GM18502 (cell line): ENCODE results near the gene FCER1G.

Experiments used
- ATAC-seq: cut with Tn5 transposase; IDR thresholded peaks from one replicate; pipeline ENCODE4 v1.9.1; 2021; ENCODE audit warnings: mild to moderate bottlenecking; ENCODE audit not compliant: unreplicated experiment, poor library complexity

FCER1G gene

DNA sequence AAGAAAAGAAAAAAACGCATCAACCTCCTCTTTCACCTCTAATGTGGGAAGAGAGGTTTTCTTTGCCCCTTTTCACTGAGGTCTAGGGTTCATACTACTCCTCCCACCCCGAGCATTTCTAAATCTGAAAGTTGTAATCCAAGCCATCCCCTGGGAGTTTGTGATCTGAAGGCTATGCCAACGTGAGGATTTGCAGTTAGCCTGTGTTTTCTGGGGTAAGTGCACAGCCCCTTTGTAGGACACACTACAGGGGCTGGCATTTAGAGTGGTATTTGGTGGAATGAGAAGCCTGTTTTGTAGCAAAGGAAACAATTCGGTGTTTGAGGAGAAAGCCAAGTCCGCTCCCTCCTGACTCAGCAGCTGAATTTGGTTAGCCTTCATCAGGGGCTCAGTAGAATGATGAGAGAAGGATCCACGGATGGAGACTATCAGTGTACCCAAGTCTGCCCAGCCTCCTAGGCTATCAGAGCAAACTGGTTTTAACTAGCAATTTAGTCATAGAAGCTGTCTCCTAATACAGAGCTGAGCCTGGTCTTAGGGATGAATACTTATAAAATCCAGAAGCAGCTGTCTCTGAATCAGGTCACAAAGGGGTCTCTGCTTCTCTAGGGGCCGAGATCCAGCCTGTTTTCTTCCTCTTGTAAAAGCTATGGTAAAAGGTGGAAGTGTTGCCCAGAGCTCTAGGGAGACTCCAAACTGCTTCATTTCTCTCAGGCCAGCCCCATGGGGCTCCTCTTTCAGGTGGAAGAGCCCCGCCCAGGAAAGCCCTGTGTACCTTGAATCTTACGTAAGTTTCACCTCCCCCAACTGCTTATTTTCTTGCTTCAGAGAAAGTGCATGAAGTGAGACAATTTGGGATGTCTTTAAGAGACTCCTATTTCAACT, 45.5 kb downstream of the FCER1G start:
- ATAC-seq, result no peak

DNA sequence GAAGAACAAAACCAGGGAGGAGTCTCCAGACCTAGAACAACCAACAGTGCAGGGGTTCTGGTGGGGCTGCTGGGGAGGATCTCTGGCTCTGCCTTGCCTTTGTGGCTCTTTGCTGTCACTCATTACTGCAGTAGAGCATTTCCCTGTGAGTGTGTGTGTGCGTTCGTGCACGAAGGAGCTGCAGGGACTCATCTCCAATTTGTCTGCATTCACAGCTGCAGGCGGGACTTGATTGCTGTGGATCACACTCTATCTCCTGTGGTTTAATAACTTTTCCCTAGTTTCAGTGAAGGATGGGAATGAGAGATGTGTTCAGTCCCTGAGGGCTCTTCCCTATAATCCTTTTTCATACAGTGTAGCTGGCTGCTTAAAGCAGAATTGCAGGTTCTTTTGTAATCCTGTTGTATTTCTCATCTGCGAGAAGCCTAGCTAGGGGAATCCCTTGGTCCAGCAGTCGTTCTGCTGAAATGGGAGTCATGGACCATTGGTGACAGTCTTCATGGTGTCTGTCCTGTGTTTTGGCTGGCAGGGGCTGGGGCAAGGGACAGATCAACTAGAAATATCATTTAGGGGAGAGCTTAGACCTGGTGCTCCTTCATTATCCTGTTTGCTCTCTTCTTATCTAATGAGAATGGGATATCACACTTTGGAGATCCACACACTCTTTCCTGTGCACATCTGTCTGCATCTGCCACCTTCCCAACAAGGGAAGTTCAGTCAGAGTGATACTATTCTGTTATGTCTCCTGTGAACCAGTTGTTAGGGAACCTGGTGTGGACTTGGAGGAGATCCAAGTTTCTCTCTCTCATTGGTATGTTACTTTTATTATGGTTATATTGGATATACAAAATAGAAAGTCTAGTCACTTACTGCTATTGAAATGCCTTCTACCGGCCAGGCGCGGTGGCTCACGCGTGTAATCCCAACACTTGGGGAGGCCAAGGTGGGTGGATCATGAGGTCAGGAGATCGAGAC, 46.5 kb downstream of the FCER1G start:
- no peak for ATAC-seq

DNA sequence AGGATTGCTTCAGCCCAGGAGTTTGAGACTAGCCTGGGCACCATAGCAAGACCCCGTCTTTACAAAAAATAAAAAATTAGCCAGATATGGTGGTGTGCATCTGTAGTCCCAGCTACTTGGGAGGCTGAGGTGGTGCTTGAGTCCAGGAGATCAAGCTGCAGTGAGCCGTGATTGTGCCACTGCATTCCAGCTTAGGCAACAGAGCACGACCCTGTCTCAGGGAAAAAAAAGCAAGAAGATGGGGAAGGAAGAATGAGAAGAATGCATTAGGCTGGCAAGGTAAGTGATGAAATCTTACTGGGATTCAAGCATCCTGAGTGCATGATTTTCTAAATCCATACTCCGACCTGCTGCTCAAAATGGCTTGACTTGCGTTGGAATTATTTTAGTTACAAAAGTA, 50.2 kb downstream of the FCER1G start:
- ATAC-seq, result no peak

DNA sequence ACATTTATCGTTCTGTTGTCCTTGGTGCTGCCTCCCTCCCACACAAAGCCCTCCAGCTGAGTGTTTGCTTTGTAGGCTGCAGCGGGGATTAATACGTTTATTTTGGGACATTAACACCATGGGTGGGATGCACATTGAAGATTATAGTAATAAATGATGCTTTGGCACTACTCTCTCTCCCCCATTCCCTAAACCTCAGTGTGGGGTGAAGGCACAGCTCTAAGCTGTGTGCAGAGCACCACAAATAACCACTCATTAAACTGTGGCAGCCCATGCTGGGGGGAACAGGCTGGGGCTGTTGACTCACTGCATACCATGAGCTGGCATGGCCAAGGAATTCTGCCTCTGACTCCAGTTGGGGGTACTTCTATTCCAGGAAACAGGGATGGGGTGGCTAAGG, 51.1 kb downstream of the FCER1G start:
- ATAC-seq, result no peak

DNA sequence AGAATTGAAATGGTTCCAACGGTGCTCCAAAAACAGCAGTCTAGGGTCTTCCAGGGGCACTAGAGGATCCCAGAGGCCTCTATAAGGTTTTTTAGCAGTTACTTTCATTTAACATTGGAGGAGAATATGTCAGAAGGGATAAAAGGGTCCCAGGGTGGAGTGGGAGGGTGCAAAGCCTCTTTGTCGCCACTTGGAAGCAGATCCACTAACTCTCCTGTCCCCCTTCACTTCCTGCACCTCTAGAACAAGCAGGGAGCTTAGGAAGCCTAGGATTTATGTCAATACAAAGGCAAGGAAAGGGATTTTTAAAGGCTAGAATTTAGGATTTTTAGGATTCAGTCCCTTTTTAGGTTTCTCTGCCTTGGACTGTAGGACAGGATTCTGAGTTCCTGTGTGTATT, 51.7 kb downstream of the FCER1G start:
- no peak for ATAC-seq

DNA sequence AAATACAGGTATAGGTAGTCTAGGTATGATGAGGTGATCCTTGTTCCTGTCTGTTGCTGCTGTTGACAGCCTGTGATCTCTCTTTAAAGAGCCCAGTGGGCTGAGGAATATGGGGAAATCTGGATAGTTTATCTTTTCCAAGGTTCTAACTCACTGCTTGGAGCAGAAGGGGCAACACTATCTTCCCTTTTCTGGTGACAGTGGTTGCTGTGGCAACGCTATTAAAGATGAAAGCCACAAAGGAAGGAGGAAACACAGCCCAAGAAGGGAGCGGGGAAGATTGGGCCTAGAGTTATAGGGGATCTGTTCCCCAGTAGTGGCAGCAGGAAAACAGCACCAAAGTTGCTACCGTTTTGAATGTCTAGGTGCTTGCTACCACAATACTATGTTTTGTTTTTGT, 52.2 kb downstream of the FCER1G start:
- ATAC-seq, result no peak
